ENCODE data around the gene PPP1CA.

The PPP1CA gene

DNA sequence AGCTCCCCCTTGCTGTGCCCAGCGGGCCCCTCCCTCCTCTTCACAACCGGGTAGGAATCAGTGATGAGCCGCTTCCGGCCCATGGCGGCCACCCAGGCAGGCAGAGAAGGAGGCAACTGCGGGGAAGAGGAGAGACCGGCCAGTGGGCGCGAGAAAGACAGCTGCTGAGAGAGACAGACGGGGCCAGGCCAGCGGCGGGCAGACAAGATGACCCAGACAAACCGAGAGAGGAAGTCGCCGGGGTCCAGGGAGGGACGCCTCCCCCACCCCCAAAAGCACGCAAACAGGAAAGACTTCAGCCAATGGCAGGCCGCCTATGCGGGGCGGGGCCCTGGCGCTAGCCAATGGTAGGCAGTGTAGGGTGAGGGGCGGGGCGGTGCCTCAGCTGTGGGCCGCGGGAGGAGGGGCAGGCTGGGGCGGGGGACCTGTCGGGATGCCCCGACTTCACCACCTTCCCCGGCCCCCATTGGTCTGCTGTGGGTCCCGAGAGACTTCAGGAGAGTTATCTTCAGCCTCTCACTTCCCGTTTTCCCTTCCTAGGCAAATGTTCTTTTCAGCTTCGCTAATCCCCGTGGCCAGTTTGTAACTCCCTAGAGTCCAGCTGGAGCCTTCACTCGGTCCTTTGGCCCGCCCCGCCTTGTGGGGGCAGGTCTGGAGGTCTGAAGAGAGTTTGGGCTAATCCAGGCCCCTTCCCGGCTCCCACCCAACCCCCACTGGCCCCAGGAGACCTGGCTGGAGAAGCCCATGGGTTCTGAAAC is 48.2 kb downstream of the PPP1CA start, which contains the start of gene POLD4:
POLD4 (minus strand) TSS at position 230 of the 758 bp plus-strand sequence; CDS start at position 83, 147 bp downstream.
- no peak for FAIRE-seq
- DNase-seq (ENCODE audit: low spot score): peak; percentile 97

DNA sequence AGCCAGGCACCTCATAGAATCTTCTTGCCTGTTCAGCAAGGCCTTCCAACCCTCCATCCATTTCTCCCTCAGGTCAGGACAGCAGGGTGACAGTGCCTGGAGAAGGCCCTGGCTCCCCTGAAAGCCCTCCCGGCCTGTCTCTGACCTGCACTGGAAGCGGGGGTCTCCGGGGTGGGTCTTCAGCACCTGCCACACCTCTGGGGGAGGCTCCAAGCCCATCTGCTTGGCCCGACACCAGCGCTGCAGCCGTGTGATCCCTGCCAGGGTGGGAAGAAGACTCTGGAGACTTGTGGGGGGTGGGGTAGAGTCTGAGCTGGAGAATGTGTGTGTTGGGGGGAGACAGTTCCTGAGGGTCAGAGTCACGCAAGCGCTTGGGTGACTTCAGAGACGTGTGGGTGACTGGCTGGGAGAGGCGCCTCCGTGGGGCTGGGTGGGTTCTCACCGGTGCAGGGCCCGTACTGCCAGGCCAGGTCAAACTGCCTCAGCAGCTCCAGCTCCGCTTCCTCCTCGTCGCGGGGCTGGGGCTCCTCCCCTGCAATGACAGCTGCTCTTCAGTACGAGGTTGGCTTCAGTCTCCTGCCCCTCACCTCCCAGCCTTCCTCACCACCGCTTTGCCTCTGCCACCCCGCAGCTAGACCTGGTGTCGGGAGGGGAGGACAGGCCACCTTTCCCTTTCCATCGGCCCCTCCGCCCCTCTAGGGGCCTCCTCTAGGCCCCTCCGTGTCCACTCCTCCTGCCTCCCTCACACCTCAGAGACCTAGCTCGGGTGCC is 48.9 kb downstream of the PPP1CA start:
- FAIRE-seq: no peak
- no peak for DNase-seq (ENCODE audit: low spot score)

DNA sequence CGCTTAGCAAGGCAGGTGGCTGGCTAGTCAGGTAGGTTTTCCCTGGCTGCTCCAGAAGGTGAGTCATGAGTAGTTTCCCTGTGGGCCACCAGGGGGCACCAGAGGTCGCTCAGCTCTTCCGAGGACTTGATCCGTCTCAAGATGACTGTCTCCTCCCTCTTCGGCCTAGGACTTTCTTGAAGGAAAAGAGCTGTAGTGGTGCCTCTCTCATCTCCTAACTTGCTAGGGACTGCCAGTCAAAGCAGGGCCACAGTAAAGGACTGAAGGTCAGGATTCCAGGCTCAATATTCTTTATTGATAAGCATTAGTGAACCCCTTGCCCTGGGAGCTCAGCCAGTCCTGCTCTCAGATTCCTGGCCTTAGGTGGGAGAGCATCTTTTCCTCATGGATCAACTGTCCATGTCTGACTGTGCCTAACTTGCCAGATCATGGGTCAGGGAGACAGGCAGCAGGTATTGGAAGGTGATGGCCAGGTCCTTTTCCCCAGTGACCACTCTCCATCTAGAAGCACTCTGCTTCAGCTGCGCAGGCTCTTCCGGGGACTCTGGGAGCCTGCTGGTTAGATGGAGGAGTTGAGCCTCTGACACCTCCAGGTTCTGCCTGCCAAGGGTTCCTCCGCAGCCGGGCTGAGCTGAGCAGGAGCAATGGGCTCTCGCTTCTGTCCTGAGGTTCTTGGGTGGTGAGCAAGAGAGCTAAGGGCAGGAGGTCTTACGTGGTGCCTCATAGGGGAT is 50.2 kb downstream of the PPP1CA start:
- DNase-seq (ENCODE audit: low spot score) (peak; percentile 88), FAIRE-seq (no peak)

DNA sequence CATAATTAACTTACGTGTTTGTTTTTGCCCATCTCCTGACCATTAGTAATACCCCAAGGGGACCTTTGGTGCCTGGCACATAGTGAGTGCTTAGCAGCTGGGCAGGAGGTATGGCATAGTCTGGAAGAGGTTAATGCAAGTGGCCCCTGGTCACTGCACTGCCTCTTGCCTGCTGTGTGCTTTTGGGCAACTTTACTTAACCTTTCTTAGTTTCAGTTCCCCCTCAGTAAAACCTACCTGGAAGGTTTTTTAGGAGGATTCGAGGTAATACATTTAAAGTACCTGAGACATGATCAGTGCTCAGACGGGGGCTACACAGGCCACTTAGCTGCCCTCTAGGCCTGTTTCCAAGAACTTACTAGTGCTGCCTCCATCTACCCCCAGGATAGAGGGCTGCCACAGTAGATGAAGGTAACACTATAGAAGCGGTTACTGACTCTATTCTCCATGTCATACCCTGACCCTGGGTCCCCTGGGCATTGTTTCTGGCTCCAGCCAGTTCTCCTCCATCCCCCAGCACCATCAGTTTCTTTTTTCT is 51.7 kb downstream of the PPP1CA start:
- DNase-seq (ENCODE audit: low spot score): no peak
- FAIRE-seq: no peak

DNA sequence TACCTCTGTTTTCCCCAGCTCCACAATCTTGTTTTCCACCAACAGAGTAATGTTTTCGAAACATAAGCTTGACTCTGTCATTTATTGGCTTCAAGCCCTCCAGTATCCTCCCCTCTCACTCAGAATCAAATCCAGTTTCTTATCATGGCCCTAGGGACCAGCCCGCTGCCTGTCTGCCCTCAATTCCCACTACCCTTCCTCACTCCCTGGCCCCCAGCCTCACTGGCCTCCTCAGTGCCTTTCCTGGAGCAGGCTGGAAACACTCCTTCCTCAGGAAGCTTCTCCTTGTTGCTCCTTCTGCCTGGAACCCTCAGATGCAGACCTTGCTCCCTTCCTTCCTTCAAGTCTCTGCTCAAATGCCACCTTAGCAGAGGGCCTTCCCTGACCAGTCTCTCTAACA is 52.2 kb downstream of the PPP1CA start:
- DNase-seq (ENCODE audit: low spot score): no peak
- no peak for FAIRE-seq

DNA sequence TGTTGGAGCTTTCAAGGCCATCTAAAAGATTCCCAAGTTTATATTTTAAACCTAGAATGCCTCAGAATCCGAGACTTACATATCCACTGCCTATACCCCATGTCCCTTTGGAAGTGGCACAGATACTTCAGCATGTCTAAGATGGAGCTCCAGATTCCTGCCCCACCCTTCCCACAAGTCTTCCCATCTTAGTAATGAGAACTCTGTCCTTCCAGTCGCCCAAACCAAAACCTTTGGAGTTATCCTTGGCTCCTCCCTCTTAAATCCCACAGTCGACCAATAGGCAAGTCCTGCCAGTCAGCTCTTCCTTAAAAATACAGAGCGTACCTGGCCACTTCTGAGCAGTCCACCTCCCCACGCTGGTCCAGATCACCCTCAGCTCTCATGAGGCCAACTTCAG is 52.6 kb downstream of the PPP1CA start:
- FAIRE-seq: no peak

More for the DNA sequence above, 52.6 kb downstream of the PPP1CA start:
- DNase-seq (ENCODE audit: low spot score): no peak
